ENCODE data around the gene KDELR1. TPM values are rescaled to one million over a fixed set of nuclear protein-coding genes. Genes with fewer than 3 reads are reported as not detected.
"Not testable (repeated sequence)": the region's sequence is repeated elsewhere in the genome, so short reads cannot be mapped to it uniquely, and the experiment has no call there.

KDELR1 gene
- polyA plus RNA-seq, 3 donors, result 230 to 246 (median 242) TPM

DNA sequence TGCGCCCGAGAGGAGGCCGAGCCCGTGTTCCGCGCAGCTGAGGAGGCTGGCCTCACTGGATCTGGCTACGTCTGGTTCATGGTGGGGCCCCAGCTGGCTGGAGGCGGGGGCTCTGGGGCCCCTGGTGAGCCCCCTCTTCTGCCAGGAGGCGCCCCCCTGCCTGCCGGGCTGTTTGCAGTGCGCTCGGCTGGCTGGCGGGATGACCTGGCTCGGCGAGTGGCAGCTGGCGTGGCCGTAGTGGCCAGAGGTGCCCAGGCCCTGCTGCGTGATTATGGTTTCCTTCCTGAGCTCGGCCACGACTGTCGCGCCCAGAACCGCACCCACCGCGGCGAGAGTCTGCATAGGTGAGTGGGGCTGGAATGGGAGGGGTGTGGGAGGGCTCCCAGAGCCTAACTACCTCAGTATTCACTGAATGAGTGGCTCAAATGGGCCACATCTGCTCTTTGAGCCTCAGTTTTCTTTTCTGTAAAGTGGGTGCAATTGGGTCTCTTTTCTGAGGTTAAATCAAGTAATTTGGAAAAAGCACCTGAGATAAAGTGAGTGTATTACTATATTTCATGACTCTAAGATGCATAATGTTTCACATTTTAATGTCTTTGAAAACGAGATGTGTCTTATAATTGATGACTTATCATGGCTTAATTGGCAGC, 13.8 kb upstream of the KDELR1 start:
- DNase-seq (ENCODE audit: extremely low read depth in 1 of 11, low read depth in 9 of 11, low spot score in 4 of 11), result no peak

DNA sequence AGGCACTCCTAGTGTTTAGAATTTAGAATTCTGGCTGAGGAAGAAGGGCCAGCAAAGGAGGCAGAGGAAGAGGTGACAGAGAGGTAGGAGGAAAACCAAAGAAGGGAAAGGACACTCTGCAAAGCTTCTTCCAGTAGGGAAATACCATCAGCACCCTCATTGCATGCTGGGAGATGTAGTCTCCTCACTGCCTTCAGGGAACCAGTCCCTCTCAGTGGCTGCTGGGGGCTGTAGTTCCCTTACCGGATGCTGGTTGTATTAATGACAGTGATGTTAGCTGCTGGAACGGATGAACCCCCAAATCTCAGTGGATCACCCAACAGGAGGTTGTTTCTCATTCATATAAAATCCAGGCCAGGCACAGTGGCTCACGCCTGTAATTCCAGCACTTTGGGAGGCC, 12.3 kb upstream of the KDELR1 start:
- no peak for DNase-seq (ENCODE audit: extremely low read depth in 1 of 11, low read depth in 9 of 11, low spot score in 4 of 11)

DNA sequence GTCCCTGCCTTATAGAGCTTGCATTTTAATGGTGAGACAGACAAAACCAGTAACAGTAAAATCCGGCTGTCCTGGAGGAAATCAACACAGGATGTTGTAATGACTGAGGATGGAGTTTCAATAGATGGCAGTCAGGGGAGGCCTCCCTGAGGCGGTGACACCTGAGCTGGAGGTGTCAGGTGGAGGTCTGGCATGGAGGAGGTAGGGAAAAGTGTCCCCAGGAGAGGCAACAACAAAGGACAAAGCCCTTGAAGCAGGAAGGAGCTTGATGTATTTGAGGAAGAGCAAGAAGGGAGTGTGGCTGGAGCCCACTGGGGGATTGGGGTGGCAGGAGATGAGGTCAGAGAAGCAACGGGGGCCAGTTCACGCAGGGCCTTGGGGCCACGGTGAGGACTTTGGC, 9.9 kb upstream of the KDELR1 start:
- no peak for DNase-seq (ENCODE audit: extremely low read depth in 1 of 11, low read depth in 9 of 11, low spot score in 4 of 11)

DNA sequence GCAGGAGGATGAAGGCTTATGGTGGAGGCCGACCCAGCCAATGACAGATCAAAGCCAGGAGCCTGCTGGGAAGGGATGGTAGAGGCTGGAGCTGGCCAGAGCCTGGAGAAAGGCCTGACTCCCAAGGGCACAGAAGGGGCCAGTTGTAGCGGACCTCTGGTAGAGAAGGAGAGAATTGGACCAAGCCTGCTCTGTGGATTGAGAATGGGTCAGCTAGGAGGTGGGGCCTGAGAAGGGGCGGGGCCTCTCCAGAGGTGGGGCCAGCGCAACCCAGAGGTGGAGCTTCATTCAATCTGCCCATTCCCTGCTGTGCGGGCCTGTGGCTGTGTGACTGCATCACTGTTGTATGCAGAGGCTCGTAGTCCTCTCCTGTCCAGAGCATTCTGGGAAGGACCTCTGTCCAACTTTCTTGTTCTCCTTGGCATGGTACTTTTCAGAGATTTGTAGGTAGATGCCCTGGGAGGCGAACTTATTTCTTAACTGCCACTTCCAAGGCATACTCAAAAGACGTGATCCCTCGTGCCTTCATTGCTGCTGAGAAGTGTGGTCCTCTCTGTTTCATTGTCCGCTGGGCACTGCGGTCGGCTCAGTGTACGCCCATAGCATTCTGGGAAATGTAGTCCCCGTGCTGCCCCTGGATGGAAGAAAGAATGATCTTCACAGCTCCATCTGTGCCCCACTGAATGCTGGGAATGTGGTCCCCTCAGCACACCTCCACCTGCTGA, 8.8 kb upstream of the KDELR1 start:
- no peak for DNase-seq (ENCODE audit: extremely low read depth in 1 of 11, low read depth in 9 of 11, low spot score in 4 of 11)

DNA sequence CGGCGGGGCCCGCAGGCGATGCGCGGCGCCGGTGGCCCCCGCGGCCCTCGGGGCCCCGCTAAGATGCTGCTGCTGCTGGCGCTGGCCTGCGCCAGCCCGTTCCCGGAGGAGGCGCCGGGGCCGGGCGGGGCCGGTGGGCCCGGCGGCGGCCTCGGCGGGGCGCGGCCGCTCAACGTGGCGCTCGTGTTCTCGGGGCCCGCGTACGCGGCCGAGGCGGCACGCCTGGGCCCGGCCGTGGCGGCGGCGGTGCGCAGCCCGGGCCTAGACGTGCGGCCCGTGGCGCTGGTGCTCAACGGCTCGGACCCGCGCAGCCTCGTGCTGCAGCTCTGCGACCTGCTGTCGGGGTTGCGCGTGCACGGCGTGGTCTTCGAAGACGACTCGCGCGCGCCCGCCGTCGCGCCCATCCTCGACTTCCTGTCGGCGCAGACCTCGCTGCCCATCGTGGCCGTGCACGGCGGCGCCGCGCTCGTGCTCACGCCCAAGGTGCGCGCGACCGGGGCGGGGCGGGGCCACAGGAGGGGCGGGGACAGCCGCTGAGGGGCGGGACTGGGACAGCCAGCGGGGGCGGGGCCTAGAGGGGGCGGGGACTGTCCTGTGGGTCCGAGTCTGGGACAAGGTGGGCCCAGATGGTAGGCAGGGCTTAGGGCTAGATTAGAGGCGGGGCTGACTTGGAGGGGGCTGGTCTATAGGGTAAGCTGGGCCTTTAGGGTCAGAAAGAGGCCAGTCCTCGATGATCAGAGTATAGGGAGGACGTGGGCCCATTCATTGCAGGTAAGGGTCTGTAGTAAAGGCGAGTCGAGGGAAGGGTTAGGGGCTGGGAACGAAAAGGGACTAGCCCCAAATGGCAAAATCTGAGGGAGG, 7.3 kb upstream of the KDELR1 start:
- DNase-seq (ENCODE audit: extremely low read depth in 1 of 11, low read depth in 9 of 11, low spot score in 4 of 11), result peak in 2 of 11 donors; percentile 58 to 64

DNA sequence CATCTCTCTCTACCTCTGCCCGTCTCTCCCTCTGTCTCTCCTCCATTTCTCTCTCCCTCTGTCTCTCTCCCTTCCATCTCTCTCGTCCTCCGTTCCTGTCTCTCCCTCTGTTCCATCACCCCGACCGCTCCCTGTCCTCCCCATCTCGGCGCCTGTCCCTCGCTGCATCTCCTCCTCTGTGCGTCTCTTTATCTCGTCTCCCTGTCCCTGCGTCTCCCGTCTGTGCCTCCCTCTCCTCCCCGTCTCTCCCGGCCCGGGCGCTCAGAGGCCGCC, 6.7 kb upstream of the KDELR1 start:
- no peak for DNase-seq (ENCODE audit: extremely low read depth in 1 of 11, low read depth in 9 of 11, low spot score in 4 of 11)

DNA sequence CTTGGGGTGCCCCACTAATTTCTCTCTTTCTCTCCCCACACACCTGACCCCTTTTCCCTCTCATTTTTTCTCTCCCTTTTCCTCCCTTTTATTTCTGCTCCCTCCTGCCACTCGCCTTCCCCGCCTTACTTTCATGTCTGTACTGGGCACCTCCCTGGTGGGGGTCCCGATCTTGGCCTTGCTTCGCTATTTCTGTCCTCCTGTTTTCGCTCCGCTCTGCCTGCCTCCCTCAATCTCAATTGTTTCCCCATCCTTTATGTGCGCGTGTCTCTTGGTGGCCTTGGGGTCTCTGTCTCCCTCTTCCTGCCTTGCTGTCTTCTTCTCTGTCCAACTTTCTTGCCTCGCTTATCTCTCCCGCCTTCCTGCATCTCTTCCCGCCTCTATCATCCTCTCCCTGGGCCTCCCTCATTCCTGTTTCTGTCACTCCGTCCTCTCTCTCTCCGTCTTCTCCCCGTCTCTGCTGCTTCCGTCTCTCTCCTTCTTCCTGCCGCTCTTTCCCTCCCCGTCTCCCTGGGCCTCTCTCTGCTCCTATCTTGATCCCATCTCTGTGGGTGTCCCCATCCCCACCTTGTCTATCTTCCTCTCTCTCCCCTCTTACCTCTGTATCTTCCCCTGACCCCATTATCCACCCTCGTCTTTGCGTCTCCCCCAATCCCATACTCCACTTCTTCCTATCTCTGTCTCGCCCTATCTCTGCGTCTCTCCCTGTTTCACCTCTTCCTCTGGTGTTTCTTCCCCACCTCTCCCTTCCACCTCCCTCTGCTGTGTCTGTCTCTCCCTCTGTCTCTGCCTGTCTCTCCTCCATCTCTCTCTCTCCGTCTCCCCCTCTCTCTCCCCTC, 6.1 kb upstream of the KDELR1 start:
- no peak for DNase-seq (ENCODE audit: extremely low read depth in 1 of 11, low read depth in 9 of 11, low spot score in 4 of 11)

DNA sequence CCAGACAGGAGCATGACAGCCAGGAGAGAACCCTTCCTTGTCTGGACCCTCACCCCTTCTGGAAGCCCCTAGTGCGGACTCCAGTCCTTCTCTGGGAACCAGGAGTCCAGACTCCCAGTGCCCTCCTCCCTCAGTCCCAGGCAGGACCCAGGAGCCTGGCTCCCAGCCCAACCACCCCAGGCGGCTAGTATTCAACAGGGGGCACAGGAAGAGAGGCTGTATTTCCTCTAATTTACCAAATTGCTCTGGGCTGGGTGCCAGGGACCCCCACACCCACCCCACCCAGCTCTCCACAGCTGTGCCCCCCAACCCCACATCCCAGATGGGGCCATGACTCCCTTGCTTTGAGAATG, 5.4 kb upstream of the KDELR1 start:
- DNase-seq (ENCODE audit: extremely low read depth in 1 of 11, low read depth in 9 of 11, low spot score in 4 of 11), result no peak

DNA sequence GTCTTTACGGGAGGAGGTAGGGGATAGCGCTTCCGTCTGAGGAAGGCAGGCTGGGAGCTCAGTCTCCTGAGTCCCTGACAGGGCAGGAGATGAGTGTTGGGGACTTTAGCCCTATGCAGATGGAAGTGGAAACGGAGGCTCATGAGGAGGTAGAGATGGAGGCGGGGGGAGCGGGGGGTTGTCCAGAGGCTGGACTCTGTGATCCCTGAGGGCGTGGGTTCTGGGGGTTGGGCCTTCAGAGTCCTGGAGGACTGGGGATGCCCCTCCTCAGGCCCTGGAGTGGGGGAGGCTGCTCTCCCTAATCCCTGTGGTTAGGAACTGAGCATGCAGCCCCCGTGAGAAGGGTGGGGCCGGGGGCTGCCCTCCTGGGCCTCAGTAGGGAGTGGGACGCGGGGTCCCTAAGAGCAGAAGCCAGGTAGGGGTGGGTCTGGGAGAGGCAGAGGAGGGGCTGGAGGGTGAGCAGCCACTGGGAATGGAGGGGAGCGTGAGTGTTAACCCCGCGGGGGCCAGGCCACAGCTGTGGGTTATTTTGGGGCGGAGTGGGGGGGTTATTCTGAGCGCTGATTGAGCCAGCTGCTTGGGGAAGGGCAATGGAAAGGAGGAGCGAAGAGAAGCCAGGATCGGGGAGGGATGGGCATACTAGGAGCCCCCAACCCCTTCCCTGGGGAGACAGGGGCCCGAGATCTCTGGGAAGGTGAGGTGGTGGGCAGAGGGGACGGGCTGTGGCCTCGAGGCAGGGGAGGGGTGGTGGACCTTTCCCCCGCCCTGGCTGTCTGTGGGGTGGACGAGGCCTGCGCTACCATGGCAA, 4.9 kb upstream of the KDELR1 start:
- DNase-seq (ENCODE audit: extremely low read depth in 1 of 11, low read depth in 9 of 11, low spot score in 4 of 11), result no peak

DNA sequence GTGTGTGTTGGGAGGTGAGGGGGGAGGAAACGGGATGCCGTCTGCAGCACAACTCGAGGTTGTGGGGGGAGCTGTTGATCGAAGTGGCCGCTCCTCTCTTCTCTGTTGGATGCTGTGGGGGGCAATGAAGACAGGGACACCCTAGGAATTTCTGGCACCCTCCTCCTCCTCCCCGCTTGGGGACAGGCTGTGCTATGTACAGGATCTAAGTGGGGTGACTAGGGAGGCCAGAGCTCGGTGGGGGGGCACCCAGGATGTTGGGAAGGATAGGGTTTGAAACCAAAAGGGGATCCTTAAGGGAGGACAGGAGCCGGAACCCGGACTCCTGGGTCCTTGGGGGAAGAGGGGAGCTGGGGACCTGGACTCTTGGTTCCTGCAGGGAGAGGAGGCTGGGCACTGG, 4.1 kb upstream of the KDELR1 start:
- DNase-seq (ENCODE audit: extremely low read depth in 1 of 11, low read depth in 9 of 11, low spot score in 4 of 11), result no peak

DNA sequence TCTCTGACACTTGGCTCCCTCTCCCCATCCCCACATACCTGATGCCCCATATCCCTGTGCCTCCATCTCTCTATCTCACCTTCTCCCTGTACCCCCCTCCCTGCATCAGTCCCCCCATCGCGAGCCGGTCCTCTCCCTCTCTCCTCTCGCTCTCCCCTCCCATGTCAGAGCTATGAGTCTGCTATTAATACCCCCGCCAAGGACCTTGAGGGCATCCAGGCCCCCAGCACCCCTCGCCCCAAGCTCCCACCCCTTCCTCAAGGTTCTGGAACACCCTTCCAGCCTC, 3.8 kb upstream of the KDELR1 start:
- DNase-seq (ENCODE audit: extremely low read depth in 1 of 11, low read depth in 9 of 11, low spot score in 4 of 11), result no peak

DNA sequence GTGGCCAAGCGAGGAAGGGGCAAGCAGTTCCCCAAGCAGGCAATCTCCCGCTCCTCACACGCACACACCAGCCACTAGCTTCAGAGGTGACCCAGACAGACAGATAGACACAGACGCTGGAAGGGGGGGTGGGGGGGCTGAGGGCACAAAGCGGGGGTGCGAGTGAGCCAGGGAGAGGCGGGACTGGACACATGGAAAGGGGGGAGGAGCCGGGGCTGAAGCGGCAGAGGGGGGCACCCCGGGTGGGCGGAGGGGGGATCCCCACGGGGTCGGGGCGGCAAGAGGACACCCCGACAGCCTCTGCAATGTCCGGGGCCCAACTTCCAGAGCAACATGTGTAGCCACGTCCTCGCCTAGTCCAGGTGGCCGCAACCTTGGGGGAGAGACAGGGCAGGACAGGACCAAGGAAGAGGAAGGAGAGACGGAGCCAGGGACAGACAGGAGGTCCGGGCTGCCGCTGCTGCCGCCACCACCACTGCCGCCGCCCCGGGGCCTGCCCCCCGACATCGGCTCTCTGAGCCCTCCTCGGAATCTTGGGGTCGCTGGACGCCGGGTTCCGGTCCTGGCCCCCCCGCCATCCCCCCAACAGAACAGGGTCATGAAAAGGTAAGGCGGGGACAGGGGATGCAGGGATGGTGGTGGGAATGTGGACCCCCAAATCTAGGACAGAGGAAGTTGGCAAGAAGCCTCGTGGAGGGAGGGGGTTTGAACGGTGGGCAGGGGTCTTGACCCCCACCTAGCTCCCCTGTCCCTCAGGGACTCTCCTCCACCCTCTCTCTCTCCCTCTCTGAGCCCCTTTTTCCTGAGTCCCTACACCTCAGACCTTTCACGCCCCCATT, 3.2 kb upstream of the KDELR1 start:
- DNase-seq (ENCODE audit: extremely low read depth in 1 of 11, low read depth in 9 of 11, low spot score in 4 of 11), result no peak

DNA sequence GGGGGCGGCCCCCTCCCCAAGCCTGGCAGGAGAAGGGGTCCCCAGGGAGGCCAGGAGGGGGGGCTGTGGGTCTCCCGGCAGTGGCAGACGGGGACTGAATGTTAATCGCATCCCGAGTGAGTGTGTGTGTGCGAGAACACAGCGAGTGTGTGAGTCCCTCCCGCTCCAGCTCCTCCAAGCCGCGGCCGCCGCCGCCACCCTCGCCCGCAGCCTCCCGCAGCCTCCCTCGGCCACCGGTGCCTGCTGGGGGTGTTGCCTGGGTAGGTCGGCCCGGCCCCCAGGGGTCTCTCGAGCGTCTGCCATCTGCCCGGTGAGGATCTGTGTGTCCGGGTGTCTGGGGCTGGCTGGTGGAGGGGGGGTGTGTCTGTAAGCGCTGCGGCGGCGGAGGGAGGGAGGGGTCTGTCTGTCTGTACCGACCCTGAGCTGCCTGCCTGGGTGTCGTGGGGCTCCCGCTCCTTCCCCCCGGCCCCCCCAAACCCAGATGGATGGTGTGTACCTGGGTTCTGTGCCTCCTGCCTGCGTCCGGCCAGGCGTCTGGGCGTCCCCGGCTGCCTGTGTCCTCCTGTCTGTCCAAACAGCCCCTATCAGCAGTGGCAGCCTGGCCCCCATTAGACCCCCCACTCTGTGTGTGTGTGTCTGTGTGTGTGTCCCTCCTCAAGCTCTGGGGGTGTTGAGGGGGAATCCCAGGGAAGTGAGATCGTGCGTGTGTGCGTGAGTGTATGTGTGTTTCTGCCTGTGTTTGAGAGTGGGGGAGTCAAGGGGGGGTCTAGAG, 2.4 kb upstream of the KDELR1 start, which contains the start of gene GRIN2D:
Gene GRIN2D (plus strand): TSS at position 110 of the 772 bp plus-strand sequence. CDS start 4,725 bp downstream, outside the sequence.
- DNase-seq (ENCODE audit: extremely low read depth in 1 of 11, low read depth in 9 of 11, low spot score in 4 of 11), result no peak

DNA sequence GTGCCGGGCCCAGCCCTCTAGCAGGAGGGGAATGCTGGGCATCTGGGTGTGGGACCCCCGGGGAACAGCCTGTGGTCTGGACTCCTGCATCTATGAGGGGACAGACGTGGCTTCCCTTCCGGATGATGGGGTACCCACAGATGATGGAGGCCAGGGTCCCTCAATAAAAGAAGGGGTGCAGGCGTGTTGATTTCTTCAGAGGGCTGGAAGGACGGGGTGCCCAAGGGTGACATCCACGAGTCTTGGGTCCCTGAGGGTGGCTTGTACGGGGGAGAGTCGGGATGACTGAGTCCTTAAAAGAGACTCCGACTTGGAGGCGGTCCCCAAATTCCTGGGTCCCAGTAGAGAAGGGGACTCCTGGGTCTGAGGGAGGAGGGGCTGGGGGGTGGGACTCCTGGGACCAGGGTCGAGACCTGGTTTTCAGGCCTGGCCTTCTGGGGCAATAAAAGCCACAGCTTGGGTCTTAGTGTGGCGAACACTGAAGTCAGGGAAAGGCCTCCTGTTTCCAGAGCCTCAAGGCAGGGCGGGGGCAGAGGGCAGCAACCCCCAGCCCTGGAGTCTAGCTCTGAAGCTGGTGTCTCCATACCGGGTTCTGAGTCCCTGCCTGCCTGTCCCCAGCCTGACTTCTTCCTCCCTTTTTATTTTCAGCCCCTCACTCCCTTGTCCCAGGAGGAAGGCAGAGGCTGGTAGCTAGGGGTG, 1.7 kb upstream of the KDELR1 start:
- DNase-seq (ENCODE audit: extremely low read depth in 1 of 11, low read depth in 9 of 11, low spot score in 4 of 11), result no peak

DNA sequence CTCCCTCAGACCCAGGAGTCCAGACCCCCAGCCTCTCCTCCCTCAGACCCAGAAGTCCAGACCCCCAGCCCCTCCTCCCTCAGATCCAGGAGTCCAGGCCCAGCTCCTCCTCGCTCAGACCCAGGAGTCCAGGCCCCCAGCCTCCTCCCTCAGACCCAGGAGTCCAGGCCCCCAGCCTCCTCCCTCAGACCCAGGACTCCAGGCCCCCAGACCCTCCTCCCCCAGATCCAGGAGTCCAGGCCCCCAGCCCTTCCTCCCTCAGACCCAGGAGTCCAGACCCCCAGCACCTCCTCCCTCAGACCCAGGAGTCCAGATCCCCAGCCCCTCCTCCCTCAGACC, 624 bp upstream of the KDELR1 start:
- DNase-seq (ENCODE audit: extremely low read depth in 1 of 11, low read depth in 9 of 11, low spot score in 4 of 11), result not testable (repeated sequence)

DNA sequence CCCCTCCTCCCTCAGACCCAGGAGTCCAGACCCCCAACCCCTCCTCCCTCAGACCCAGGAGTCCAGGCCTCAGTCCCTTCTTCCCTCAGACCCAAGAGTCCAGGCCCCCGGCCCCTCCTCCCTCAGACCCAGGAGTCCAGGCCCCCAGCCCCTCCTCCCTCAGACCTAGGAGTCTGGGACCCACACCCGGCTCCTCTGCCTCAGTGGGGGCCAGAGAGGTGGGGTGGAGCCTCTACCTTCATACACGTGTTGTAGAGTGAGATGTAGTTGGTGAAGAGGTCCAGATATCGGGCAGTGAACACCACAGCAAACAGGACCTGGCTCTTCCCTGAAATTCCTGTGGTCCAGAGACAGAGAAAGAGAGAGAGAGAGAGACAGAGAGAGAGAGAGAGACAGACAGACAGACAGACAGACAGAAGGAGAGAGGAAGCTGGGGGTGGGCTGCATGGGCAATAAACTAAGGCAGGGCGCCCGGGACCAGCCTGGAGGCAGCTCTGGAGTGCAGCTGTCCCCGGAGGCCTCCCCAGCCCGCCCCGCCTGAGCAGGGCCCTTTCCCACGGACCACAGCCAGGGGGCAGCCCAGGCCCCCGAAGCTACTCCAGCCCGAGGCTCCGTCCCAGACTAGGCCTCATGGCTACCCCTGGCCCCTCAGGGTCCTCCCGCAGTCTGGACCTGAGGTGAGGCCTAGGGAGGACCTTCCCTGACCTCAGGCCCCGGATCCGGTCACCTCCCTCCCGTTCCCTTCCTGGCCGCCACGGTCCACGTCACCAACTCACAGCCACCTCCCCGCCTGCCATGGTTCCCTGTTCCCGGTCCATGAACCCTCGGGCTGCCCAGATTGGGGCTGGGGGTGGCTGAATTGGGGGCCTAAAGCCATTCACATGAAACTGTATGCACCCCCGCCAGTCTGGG, 907 bp downstream of the KDELR1 start:
- no peak for DNase-seq (ENCODE audit: extremely low read depth in 1 of 11, low read depth in 9 of 11, low spot score in 4 of 11)
